Left renal cortex interstitium (tissue), 4 donors: ENCODE results near the gene NAA35. TPM values are rescaled to one million over a fixed set of nuclear protein-coding genes. Genes with fewer than 3 reads are reported as not detected.
A peak's percentile ranks its signal among the peaks of the same experiment; 100 is the strongest.
"Not testable (repeated sequence)": the region's sequence is repeated elsewhere in the genome, so short reads cannot be mapped to it uniquely, and the experiment has no call there.

Experiments used
- DNase-seq, 4 donors: peaks; one replicate each; pipeline ENCODE4 v3.0.0-alpha.2; 2013; ENCODE audit warnings: low read depth in 4 of 4, low spot score in 2 of 4, missing footprints in 1 of 4
- polyA plus RNA-seq, 4 donors: library from polyadenylated mRNA; unstranded; fragments of 120-200 nt; gene quantifications; one replicate each; pipeline ENCODE4 v1.2.1, GENCODE V29; 2013; ENCODE audit not compliant: insufficient read length in 4 of 4

NAA35 gene
- polyA plus RNA-seq: 10 to 100 TPM; 32.1 to 36.7 (median 34.6) TPM

DNA sequence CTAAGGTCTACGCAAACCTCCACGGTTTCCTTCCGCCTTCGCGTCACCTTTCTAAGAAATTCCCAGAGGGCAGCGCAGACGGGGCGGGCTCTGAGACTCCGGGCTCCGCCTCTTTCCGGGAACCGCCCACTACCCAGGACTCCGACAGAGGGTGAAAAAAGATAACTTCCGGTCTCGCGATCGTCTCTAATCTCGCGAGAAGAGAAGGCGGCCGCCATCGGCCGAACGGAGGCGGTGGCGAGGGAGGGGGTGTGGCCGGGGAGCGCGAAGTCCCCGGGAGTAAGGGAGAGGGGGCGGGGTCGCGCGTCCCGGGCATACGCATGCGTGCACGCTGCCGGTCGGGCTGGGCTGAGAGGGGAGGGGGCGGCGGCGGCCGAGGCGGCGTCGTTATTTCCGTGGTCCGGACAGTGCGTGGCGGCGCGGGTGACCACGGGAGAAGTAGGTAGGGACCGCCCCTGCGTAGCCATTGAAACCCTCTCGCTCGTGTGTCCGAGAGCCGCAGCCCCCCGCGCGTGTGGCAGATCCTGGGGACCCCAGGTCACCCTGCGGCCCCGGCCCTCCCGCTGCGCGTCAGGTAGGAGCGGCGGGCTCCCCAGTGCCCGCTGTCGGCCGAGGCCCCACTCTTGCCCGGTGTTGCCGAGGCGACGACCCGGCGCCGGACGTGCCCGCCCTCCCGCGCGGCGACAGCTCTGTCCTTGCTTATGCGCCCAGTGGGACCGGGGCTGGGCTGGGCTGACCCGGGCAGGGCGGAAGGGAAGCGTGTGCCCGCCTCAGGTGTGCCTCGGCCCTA is at the start of gene NAA35:
Gene NAA35, plus strand, starts transcription at position 315 of the 790 bp plus-strand sequence. CDS start 1,014 bp downstream, outside the sequence.
- peak; percentile 97 to 99 (median 98) for DNase-seq

GRCh38 chr9:85892401-85892800 is 48.5 kb upstream of the NAA35 start:
- no peak for DNase-seq

- no peak for DNase-seq
Measured at GRCh38 chr9:85895685-85896084, 45.3 kb upstream of the NAA35 start.

DNA sequence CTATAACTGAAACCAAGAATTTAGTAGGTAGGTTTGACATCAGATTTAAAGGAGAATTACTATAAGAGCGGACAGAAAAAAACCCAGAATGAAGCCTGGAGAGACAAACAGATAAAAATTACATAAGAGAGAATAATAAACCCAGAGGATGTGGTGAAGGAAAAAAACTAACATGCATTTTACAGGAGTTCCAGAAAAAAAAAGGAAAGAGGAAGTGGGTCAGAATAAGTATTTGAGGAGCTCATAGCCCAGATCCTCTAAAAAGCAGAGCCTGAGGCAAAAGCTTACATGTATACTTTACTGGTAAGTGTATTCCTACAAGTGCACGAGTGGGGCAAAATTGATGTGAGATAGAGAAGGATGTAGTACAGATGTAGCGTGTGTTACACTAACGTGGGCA is 43.1 kb upstream of the NAA35 start:
- no peak for DNase-seq

GRCh38 chr9:85898332-85898731 is 42.6 kb upstream of the NAA35 start:
- no peak for DNase-seq

- no peak for DNase-seq
Measured at GRCh38 chr9:85899388-85899787, 41.6 kb upstream of the NAA35 start.

- no peak for DNase-seq
Measured at GRCh38 chr9:85900504-85901201, 40.3 kb upstream of the NAA35 start.

DNA sequence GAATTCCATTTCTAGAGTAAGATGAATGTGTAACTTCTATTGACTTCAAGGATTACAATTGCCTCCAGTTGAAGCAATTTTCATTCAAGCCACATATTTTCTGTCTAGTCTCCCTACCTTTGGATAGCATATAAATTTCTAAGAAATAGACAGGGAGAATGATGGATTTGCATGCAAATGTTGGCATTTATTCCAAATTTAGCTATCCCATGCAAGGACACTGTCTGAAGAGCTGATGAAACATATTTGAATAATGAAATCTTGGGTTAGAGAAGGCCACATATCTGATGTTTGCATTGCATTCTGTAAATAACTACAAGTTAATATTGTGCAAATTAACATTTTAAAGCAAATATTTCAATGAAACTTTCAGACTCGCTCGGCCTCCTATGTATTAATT is 36.0 kb upstream of the NAA35 start:
- no peak for DNase-seq

- no peak for DNase-seq
Measured at GRCh38 chr9:85905957-85906356, 35.0 kb upstream of the NAA35 start.

DNA sequence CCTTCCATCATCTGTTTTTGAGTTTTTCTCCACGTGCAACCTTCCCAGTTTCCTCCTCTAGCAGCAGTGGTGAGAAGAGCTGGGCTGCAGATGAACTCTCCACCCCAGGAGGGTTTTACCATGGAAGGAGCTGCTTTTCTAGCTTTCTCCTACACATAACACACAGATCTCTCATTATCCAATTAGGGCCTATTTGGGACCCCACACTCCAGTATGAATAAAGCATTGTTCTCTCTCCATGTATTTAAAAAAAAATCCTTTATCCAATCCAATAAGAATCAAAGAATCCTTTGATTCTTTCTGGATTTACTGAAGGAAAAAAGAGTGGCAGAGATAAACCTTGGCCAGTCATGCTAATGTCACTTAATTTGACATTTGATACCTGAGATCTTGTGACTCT is 31.6 kb upstream of the NAA35 start:
- DNase-seq: no peak

GRCh38 chr9:85914108-85914507 is 26.8 kb upstream of the NAA35 start:
- no peak for DNase-seq

GRCh38 chr9:85917756-85918155 is 23.2 kb upstream of the NAA35 start:
- no peak for DNase-seq

DNA sequence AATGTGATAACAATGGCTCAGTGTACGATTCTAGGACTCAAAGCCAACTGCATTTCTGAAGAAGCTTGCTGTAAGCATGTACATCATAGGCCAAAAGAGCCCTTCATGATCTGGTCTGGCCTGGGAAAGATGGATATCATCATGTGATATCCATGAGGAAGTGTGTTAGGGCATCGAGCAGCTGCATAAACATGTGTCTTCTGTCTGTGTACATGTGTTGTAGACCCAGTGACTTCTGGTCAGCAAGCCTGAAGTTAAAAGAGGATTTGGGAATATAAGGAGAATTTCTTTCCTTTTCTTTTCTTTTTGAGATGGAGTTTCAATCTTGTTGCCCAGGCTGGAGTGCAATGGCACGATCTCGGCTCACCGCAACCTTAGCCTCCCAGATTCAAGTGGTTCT is 15.5 kb upstream of the NAA35 start:
- no peak for DNase-seq

- DNase-seq: no peak
Measured at GRCh38 chr9:85927076-85927475, 13.9 kb upstream of the NAA35 start.

DNA sequence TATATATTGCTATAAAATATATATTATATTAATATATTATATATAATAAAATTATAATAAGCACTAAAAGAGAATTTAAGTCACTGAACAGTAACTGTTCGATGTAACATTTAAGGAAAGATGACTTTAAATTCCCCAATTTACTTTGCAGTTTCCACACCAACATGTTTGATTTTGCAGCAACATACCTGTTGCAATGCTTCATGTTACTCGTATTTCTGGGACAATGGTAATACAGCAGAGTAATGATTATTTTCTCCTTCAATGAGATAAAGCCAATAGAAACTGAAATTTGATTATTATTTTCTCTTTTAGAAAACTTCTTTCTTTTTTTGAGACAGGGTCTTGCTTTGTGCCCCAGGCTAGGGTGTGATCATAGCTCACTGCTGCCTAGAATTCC is 9.5 kb upstream of the NAA35 start:
- no peak for DNase-seq

- not testable (repeated sequence) for DNase-seq
Measured at GRCh38 chr9:85935950-85936349, 5.0 kb upstream of the NAA35 start.

DNA sequence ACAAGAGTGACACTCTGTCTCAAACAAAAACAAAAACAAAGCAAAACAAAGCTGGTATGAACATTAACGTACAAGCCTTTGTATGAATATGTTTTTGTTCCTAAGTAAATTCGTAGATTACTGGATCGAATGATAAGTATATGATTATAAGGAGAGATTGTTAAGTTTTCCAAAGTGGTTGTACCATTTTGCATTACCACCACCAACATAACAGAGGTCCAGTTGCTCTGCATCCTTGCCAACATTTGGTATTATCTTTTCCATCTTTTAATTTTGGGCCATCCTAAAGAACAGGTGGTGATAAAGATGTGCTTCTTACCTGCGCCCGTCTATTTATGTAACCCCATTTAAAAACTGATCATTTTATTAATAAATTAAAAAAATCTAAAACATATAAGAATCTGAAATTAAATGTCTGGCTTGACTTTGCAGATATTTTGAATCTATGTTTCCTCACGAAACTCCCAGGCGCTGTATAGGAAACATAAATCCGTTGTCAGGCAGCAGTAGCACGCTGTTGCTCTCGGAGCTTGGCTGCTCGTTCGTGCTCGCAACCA is 593 bp upstream of the NAA35 start:
- no peak for DNase-seq

- DNase-seq: no peak
Measured at GRCh38 chr9:85941622-85941940, 635 bp downstream of the NAA35 start.

GRCh38 chr9:85941966-85942912 is 1.3 kb downstream of the NAA35 start:
- DNase-seq: no peak

- no peak for DNase-seq
Measured at GRCh38 chr9:85942913-85943709, 2.2 kb downstream of the NAA35 start.
